Psoas muscle (tissue), 8 donors: ENCODE data around the gene SPATS2L. TPM values are rescaled to one million over a fixed set of nuclear protein-coding genes. Genes with fewer than 3 reads are reported as not detected.

Experiments used
- ATAC-seq, 4 donors: fragments of 200-7000 bp; cut with Tn5 transposase; one replicate each; pipeline ENCODE4 v1.9.1; 2020; ENCODE audit warnings: moderate library complexity in 3 of 4, mild to moderate bottlenecking in 2 of 4
- DNase-seq, 2 donors: peaks; one replicate each; pipeline ENCODE4 v3.0.0-alpha.2; 2020
- H3K27ac ChIP-seq: fragments of 200-600 bp; one replicate; pipeline ENCODE4 v1.8.0; 2022
- H3K27me3 ChIP-seq, 3 donors: fragments of 200-600 bp in 1 of 3; one replicate each; pipeline versions ENCODE4 v1.6.1 to v1.8.0; 2013 to 2022; ENCODE audit warnings: low read length in 2 of 3, mild to moderate bottlenecking in 2 of 3, moderate library complexity in 1 of 3; ENCODE audit not compliant: insufficient read depth in 3 of 3
- H3K36me3 ChIP-seq, 2 donors: fragments of 200-600 bp in 1 of 2; one replicate each; pipeline versions ENCODE4 v1.6.1 to v1.8.0; 2013 to 2022; ENCODE audit warnings: low read depth in 1 of 2, mild to moderate bottlenecking in 1 of 2, moderate library complexity in 1 of 2; ENCODE audit not compliant: insufficient read depth in 1 of 2
- H3K4me1 ChIP-seq: fragments of 200-600 bp; one replicate; pipeline ENCODE4 v1.8.0; 2022
- H3K4me3 ChIP-seq: fragments of 200-600 bp; one replicate; pipeline ENCODE4 v1.8.0; 2022; ENCODE audit warnings: mild to moderate bottlenecking
- H3K9me3 ChIP-seq: fragments of 200-600 bp; one replicate; pipeline ENCODE4 v1.8.0; 2022
- CTCF ChIP-seq: fragments of 200-600 bp; IDR thresholded peaks from one replicate; pipeline ENCODE4 v1.8.0; 2022; ENCODE audit warnings: antibody characterized with exemption
- WGBS, 3 donors: extraction: QIAGEN DNeasy Blood & Tissue Kit; methylation state at CpG; one replicate each; pipeline versions ENCODE4 v1.1.6 to v1.1.7; 2013; 5-methylcytosine and 5-hydroxymethylcytosine counted together
- intact Hi-C, 2 donors: fragments of 100-400 bp; cut with DNase I; formaldehyde crosslinking; loops; one replicate each; pipeline versions ENCODE4 v1.11.0 to v1.14.2; 2022
- polyA plus RNA-seq, 3 donors: library from polyadenylated mRNA; stranded (reverse); fragments of 200-250 nt; gene quantifications; one replicate each; pipeline ENCODE4 v1.2.3, GENCODE V29; 2013
- total RNA-seq, 4 donors: library from RNA; stranded (reverse); fragmentation: NEBNext Ultra II Directional in 2 of 4; extraction: Animal tissue kit (Norgen Biotek cat#: 25700) in 2 of 4; gene quantifications; one replicate each; pipeline versions ENCODE4 v1.2.1 to v1.2.4, GENCODE V29; 2021 to 2023
- donor health status: healthy with polysubstance abuse.
- donor health status: DM: no; HTN: no; CAD: no; lungs with moderate emphysema.
- donor health status: Bipolar disorder and iron deficiency.
- donor health status: healthy.
- donor health status: DM: yes; HTN: yes; CAD: no.
- donor health status: DM: no; HTN: no; CAD: no.
- donor health status: DM: no; HTN: no; CAD: no.
- donor health status: DM: yes; HTN: yes; CAD: no.

SPATS2L gene
- total and polyA plus RNA-seq, 7 donors, result 34.2 to 286 (median 60.2) TPM

DNA sequence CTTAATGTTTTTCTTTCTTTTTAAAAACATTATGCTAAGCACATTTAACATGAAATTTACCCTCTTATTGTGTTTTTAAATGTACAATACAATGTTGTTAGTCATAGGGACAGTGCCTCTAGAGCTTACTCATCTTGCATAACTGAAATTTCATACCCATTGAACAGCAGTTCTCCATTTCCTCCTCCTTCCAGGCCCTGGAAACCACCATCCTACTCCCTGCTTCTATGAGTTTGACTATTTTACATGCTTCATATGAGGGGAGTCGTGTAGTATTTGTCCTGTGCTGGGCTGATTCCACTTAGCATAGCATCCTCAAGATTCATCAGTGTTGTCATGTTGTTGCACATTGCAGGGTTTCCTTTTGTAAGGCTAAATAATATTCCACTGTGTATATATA, 92.6 kb downstream of the SPATS2L start:
- H3K36me3 ChIP-seq, result peaks cover 0 to under 1% of the 10 kb centered on the region in 2 donors
- H3K4me1 ChIP-seq, result no peaks in the 10 kb centered on the region
- intact Hi-C loops, result no loop called here
- no peak for ATAC-seq
- WGBS, 3 donors, result 73 to 86% (median 75%) methylated on average over 1 of the region's 1 CpG
- no peaks in the 10 kb centered on the region for H3K9me3 ChIP-seq
- DNase-seq, result no peak
- TF ChIP-seq CTCF, result no peak
- no peak overlapping the region for H3K27ac ChIP-seq
- H3K4me3 ChIP-seq, result no peak overlapping the region
- H3K27me3 ChIP-seq, result no peaks in the 10 kb centered on the region

GRCh38 chr2:200399636-200400035, 93.1 kb downstream of the SPATS2L start:
- H3K36me3 ChIP-seq, result peaks cover 0 to 4% of the 10 kb centered on the region in 2 donors
- intact Hi-C loops, result no loop called here
- no peak for TF ChIP-seq CTCF

DNA sequence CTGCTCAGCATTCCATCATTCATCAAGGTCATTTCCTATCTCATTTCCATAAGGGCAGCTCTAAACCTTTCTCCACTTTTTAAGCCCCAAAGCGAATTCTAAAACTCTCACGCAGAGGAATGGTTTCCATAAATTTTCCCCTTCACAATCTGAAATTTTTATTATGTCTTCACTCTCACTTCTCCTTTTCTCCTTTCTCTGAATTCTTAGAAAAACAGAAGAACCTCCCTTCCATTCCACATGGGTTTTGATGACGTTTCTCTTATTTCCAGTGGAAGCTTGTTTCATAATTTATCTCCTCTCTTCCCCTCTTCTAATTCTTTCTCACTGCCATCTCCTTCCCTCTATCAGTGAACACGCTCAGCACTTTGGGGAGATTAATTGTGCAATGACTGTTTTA, 97.3 kb downstream of the SPATS2L start:
- TF ChIP-seq CTCF, result no peak
- intact Hi-C loops, result no loop called here

More at GRCh38 chr2:200399636-200400035, 93.1 kb downstream of the SPATS2L start:
- ATAC-seq (no peak), DNase-seq (no peak)
- no peaks in the 10 kb centered on the region for H3K9me3 ChIP-seq
- H3K4me1 ChIP-seq, result no peaks in the 10 kb centered on the region
- WGBS, 3 donors, result 89 to 93% (median 89%) methylated on average over 1 of the region's 1 CpG
- no peak overlapping the region for H3K27ac ChIP-seq
- H3K4me3 ChIP-seq, result no peak overlapping the region
- no peaks in the 10 kb centered on the region for H3K27me3 ChIP-seq

GRCh38 chr2:200404615-200405014, 98.1 kb downstream of the SPATS2L start:
- no peaks in the 10 kb centered on the region for H3K27me3 ChIP-seq
- no peaks in the 10 kb centered on the region for H3K9me3 ChIP-seq
- intact Hi-C loops, result no loop called here
- peaks cover 0 to 4% of the 10 kb centered on the region in 2 donors for H3K36me3 ChIP-seq
- H3K4me3 ChIP-seq, result no peak overlapping the region
- peaks cover 25% of the 10 kb centered on the region for H3K4me1 ChIP-seq
- no peak for ATAC-seq
- 78 to 91% (median 85%) methylated on average over 4 of the region's 4 CpGs for whole genome bisulfite sequencing, 3 donors
- no peak for TF ChIP-seq CTCF
- no peak overlapping the region for H3K27ac ChIP-seq
- DNase-seq, result no peak

More for the DNA sequence above, 97.3 kb downstream of the SPATS2L start:
- WGBS, 3 donors, result 82 to 86% (median 82%) methylated on average over 4 of the region's 4 CpGs
- no peak for DNase-seq
- no peaks in the 10 kb centered on the region for H3K9me3 ChIP-seq
- H3K27me3 ChIP-seq, result no peaks in the 10 kb centered on the region
- H3K36me3 ChIP-seq, result peaks cover 0 to 4% of the 10 kb centered on the region in 2 donors
- H3K4me3 ChIP-seq, result no peak overlapping the region
- peaks cover 25% of the 10 kb centered on the region for H3K4me1 ChIP-seq
- no peak for ATAC-seq
- no peak overlapping the region for H3K27ac ChIP-seq
